Measurements from ENCODE around the gene L3HYPDH.

The L3HYPDH gene

DNA sequence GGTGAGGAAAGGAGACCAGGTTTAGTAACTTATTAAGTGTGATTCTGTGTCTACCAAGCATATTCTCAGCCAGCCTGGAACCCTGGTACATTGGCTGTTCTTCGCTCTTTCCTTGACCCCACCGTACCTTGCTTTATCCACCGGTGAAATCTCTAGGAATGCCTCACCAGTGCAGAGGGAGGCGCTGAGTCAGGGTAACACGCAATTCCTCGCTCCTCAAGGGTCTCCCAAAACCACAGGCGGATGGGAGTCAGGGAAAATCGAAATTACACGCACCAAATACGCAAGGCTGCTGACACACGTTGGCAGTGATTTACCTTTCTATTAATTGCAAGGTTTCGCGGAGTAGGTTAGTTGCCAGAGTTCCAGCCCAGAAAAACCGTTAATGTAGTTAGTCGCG, 845 bp downstream of the L3HYPDH start:
- Histone ChIP-seq H2AFZ (ENCODE audit: low read depth, low read length) (peak overlapping the region; percentile 97), H4K20me1 (ENCODE audit: insufficient read depth, low read length) (no peaks in the 10 kb centered on the region), H3K4me3 (ENCODE audit: low read depth in 1 of 2, low read length in 2 of 2) (peak overlapping the region; percentile 74 to 79; a peak in 3 of 4 replicates), H3K27ac (ENCODE audit: low read length) (peak overlapping the region; percentile 87), H3K4me1 (ENCODE audit: insufficient read depth, low read length) (peaks cover 50% of the 10 kb centered on the region), H3K36me3 (ENCODE audit: insufficient read depth, low read length) (peaks cover 12% of the 10 kb centered on the region), H3K9ac (ENCODE audit: low read depth, low read length) (peak overlapping the region; percentile 84), H3K27me3 (ENCODE audit: insufficient read depth, low read length, poor library complexity) (no peaks in the 10 kb centered on the region), H3K4me2 (ENCODE audit: insufficient read depth, low read length) (peak overlapping the region; percentile 89), H3K79me2 (ENCODE audit: insufficient read depth, low read length) (peaks cover 44% of the 10 kb centered on the region), H3K9me3 (ENCODE audit: insufficient read depth, low read length, severe bottlenecking) (no peaks in the 10 kb centered on the region)
- TF ChIP-seq, protein P1, sequence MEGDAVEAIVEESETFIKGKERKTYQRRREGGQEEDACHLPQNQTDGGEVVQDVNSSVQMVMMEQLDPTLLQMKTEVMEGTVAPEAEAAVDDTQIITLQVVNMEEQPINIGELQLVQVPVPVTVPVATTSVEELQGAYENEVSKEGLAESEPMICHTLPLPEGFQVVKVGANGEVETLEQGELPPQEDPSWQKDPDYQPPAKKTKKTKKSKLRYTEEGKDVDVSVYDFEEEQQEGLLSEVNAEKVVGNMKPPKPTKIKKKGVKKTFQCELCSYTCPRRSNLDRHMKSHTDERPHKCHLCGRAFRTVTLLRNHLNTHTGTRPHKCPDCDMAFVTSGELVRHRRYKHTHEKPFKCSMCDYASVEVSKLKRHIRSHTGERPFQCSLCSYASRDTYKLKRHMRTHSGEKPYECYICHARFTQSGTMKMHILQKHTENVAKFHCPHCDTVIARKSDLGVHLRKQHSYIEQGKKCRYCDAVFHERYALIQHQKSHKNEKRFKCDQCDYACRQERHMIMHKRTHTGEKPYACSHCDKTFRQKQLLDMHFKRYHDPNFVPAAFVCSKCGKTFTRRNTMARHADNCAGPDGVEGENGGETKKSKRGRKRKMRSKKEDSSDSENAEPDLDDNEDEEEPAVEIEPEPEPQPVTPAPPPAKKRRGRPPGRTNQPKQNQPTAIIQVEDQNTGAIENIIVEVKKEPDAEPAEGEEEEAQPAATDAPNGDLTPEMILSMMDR (IDR thresholded peaks at IDR 0.05; ENCODE audit: borderline replicate concordance, extremely low read depth, low read length, poor library complexity, severe bottlenecking): no peak
- no peak for TF ChIP-seq EZH2 (IDR thresholded peaks at IDR 0.05; ENCODE audit: borderline replicate concordance, low read depth, low read length, severe bottlenecking)
- ATAC-seq (ENCODE audit: insufficient read depth, low read depth) (no peak), DNase-seq (no peak)

DNA sequence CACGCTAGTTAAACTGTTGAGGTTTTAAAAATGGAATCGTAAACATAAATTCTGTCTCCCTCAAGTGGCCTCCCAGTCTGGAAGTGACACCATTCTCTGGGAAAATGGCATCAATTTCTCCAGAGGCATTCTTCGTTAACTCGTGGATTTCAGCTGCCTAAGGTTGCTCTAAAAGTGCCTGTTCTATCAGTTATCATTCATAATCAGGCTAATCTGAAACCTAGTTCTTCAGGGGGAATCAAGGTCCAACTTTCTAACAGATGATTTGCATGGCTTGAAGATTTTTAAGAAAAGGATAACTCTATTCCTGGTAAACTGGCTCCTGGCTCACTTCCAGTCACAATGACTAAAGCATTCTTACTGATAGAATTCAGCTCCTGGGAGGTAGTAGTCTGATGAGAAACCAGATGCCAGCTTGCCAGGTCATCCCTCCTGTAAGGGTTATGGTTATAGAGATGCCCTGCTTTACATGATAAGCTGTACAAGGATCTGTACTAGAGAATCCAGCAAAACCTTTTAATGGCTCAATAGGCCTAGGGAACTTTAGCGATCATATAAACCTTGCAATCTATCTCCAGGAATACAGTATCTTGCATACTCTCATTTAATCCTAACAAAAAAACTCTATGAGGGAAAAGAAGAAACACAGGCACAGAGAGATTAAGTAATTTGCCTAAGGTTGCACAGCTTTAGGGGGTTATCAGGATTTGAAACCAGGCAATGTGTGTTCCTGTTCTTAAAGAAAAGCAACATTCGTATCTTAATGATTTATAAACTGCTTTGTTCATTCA, 1.5 kb downstream of the L3HYPDH start:
- DNase-seq (no peak), ATAC-seq (ENCODE audit: insufficient read depth, low read depth) (no peak)
- H3K9me3 ChIP-seq (ENCODE audit: insufficient read depth, low read length, severe bottlenecking): no peaks in the 10 kb centered on the region
- H2AFZ ChIP-seq (ENCODE audit: low read depth, low read length): peak overlapping the region; percentile 97
- H3K4me2 ChIP-seq (ENCODE audit: insufficient read depth, low read length): peak overlapping the region; percentile 89
- peak overlapping the region; percentile 84 for H3K9ac ChIP-seq (ENCODE audit: low read depth, low read length)
- H3K4me3 ChIP-seq (ENCODE audit: low read depth in 1 of 2, low read length in 2 of 2): peak overlapping the region; percentile 74 to 79; a peak in 3 of 4 replicates
- no peaks in the 10 kb centered on the region for H4K20me1 ChIP-seq (ENCODE audit: insufficient read depth, low read length)
- H3K27ac ChIP-seq (ENCODE audit: low read length): peak overlapping the region; percentile 87; the same call in 1 of the 2 replicates
- no peaks in the 10 kb centered on the region for H3K27me3 ChIP-seq (ENCODE audit: insufficient read depth, low read length, poor library complexity)
- TF ChIP-seq EZH2 (IDR thresholded peaks at IDR 0.05; ENCODE audit: borderline replicate concordance, low read depth, low read length, severe bottlenecking): no peak
- TF ChIP-seq, protein P1 (IDR thresholded peaks at IDR 0.05; ENCODE audit: borderline replicate concordance, extremely low read depth, low read length, poor library complexity, severe bottlenecking): no peak
- H3K79me2 ChIP-seq (ENCODE audit: insufficient read depth, low read length): peaks cover 44% of the 10 kb centered on the region
- H3K36me3 ChIP-seq (ENCODE audit: insufficient read depth, low read length): peaks cover 7% of the 10 kb centered on the region
- peaks cover 50% of the 10 kb centered on the region for H3K4me1 ChIP-seq (ENCODE audit: insufficient read depth, low read length)

DNA sequence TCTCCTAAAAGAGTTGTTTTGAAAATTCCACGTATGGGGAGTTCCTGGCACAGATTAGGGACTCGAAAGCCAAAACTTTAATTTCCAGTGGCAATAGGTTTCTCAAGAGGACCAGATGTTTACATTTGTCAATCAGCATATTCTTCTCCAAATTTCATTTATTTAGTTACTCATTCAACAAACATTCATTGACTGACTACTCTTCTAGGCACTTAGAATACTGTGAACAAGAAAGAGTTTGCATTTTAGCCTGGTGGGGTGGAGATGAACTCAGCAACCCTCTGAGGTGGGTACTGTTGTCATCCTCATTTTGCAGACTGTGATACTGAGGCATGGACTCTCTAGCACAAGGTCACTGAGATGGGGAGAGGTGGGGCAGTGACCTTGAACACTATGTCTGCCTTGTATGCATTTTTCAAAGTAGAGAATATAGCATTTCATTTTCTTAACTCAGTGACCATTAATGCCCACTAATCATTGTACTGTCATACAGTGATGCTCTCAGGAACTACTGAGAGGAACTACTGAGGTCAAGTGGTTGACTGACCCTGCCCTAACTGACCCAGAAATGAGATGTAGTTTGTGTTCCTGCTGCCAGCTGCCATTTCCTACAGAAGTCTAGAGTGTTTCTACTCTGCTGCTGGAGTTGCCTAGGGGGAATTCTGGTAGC, 2.2 kb downstream of the L3HYPDH start:
- Histone ChIP-seq H3K79me2 (ENCODE audit: insufficient read depth, low read length) (peaks cover 38% of the 10 kb centered on the region), H3K4me1 (ENCODE audit: insufficient read depth, low read length) (peaks cover 50% of the 10 kb centered on the region), H3K9ac (ENCODE audit: low read depth, low read length) (no peak overlapping the region), H3K27me3 (ENCODE audit: insufficient read depth, low read length, poor library complexity) (no peaks in the 10 kb centered on the region), H2AFZ (ENCODE audit: low read depth, low read length) (no peak overlapping the region; the same call in 1 of the 2 replicates), H3K27ac (ENCODE audit: low read length) (no peak overlapping the region), H3K4me3 (ENCODE audit: low read depth in 1 of 2, low read length in 2 of 2) (peak overlapping the region in 1 of 2 experiments; percentile 74; a peak in 2 of 4 replicates), H3K9me3 (ENCODE audit: insufficient read depth, low read length, severe bottlenecking) (no peaks in the 10 kb centered on the region), H3K4me2 (ENCODE audit: insufficient read depth, low read length) (peak overlapping the region; percentile 89), H3K36me3 (ENCODE audit: insufficient read depth, low read length) (peaks cover 6% of the 10 kb centered on the region), H4K20me1 (ENCODE audit: insufficient read depth, low read length) (no peaks in the 10 kb centered on the region)
- ATAC-seq (ENCODE audit: insufficient read depth, low read depth) (no peak), DNase-seq (no peak)
- TF ChIP-seq EZH2 (IDR thresholded peaks at IDR 0.05; ENCODE audit: borderline replicate concordance, low read depth, low read length, severe bottlenecking): no peak
- TF ChIP-seq, protein P1 (IDR thresholded peaks at IDR 0.05; ENCODE audit: borderline replicate concordance, extremely low read depth, low read length, poor library complexity, severe bottlenecking): no peak
